ENCODE measurements around the gene ABL1.
"Not testable (repeated sequence)": the region's sequence is repeated elsewhere in the genome, so short reads cannot be mapped to it uniquely, and the experiment has no call there.

ABL1 gene

DNA sequence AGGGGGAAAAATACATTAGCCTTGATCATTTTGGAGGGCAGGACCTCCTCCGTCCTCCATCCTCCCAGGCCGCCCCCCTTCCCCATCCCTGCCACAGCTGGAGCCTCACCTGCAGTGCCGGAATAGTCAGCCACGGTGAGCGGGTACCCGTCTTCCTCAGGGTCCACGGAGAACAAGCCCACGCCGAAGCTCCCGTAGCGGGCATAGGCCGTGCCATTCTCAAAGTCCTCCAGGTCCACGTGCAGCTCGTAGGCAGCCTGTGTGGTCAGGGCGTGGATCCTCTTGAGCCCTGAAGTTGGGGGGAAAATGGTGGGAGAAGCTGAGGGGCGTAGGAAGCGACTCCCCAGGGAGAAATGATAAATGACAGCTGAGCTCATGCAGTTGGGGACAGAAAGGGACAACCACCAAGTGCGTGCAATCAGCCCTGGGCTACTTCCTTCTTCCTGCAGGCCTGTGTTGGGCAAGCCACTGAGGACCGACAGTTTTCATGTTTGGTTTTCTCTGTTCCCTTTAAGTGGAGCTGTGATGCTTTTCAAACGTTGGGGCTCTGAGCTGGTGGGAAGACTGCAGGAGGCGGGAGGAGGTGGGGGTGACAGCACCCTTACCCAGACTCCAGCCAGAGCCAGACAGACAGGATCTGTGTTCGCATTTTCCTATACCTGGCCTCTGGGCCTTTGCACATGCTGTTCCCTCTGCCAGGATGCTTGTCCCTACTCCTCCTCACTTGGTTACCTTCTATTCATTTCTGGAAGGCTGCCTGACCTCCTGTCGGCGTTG is 70.3 kb downstream of the ABL1 start:
- no peak for DNase-seq

DNA sequence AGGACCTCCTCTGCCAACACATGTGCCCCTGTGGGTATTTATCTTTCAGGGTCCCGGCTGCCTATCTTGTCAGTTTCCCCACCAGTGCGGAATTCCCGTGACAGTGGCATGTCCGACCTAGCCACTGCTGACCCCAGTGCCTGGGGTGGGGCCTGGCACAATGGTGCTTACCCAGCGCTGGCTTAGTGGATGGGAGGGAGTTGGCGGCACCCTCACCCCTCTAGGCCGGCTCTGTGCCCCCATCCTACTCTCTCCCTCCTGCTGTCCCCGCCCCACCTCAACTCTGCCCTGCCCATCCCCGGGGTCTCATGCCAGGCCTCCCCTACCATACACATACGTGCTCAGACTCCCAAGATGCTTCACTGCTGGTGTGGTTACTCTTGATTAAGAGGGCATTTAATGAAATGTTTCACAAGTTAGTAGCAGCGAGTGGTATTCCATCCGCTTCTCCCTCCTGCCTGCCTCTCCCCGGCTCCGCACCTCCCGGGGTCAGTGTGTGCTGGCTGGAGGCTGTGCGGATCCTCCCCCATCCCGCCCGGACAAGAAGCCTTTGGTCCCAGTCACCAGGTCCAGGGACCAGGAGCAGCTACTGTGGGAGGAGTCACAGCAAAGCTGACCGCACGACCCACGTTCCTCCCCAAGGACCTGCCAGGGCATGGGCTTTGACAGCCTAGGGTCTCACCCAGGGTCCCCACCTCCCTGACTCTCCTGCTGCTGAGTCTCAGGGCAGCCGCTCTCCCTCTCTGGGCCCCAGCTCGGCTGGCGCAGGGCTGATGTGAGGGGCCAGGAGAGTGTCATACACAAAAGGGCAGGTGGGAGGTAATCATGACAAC is 71.1 kb downstream of the ABL1 start:
- no peak for DNase-seq

DNA sequence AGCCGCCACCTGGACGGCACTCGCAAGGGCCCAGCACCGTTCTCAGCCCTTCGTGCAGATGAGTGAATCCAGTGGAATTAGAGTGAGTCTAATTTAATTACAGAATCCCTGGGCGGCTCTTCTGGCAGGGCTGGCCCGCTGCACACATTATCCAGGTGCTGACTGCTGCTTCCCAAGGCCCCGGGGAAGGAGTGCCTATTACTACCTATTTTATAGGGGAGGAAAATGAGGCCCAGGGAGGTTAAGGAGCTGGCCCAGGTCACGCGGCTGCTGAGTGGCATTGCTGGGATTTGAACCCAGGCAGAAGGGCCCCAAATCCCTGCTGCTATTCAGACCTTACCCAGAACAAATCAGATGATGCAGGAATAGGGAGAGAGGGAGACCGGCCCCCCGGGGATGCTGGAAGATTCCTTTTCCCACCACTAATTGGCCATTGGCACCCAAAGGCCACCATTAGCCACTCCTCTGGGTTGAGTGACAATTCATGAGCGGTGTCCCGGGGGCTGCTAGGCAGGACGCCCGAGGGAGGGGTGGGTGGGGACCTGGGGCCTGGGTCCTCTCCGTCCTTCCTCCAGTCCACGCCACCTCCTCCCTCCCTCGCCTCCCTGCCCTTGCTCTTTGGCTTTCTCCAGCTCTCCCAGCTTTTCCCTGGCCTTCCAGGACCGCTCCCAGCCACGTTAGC is 71.8 kb downstream of the ABL1 start:
- DNase-seq = no peak

DNA sequence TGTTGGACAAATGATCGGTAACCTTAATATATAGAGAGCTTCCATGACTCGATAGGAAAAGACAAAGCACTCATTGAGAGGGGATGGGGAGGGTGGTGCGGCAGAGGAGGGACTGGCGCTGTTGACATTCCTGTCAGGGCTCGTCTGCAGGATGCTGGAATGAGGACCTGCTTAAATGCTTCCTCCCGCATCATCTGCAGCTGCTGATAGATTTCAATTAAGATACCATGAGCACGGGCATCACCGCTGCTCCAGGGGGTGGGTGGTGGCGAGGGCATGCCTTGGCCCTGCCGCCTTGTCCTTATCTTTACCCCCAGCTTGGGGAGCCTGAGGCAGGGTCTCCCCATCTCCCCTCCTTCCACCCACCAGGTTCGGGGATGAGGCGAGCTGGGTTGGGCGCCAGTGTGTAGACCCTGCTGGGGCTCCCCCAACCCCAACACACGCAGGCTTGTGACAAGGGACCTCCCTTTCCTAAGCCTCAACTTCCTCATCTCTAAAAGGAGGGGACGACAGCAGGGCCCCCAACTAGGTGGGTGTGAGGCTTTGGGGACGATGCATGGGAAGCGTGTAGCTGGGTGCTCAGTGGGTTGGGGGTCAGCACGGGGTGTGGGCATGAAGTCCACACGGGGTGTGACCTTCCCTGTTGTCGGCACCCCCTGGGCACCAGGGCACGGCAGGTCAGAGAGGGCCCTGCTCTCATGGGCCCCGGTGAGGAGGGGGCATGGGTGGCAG is 73.3 kb downstream of the ABL1 start:
- no peak for DNase-seq

DNA sequence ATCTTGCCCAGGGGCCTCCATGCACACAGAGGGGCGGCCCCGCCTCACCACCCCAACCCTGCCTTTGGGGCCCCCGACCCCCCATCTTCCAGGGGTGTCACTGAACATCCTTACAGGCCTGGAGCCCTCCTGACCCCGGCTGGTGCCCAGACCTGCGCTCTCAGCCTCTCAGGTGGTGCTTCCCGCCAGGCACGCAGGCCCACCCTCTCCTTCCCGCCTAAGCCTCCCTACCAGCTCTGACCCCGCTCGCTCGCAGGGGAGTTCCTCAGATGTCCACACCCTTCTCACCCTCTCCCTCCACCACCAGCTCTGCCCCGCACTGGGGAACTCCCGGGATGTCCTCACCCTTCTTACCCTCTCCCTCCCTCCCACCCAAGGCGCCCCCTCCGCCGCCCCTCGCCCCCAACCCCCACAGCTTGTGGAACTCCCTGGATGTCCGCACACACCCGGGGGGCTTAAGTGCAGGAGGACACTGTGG is 73.9 kb downstream of the ABL1 start:
- DNase-seq = no peak

DNA sequence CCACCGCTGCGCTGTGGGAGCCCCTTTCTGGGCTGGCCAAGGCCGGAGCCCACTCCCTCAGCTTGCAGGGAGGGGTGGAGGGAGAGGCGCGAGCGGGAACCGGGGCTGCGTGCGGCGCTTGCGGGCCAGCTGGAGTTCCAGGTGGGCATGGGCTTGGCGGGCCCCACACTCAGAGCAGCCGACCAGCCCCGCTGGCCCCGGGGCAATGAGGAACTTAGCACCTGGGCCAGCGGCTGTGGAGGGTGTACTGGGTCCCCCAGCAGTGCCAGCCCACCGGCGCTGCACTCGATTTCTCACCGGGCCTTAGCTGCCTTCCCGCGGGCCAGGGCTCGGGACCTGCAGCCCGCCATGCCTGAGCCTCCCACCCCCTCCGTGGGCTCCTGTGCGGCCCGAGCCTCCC is 75.0 kb downstream of the ABL1 start:
- DNase-seq = not testable (repeated sequence)

DNA sequence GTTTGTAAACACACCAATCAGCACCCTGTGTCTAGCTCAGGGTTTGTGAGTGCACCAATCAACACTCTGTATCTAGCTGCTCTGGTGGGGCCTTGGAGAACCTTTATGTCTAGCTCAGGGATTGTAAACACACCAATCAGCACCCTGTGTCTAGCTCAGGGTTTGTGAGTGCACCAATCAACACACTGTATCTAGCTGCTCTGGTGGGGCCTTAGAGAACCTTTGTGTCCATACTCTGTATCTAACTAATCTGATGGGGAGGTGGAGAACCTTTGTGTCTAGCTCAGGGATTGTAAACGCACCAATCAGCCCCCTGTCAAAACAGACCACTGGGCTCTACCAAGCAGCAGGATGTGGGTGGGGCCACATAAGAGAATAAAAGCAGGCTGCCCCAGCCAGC is 75.6 kb downstream of the ABL1 start:
- not testable (repeated sequence) for DNase-seq

DNA sequence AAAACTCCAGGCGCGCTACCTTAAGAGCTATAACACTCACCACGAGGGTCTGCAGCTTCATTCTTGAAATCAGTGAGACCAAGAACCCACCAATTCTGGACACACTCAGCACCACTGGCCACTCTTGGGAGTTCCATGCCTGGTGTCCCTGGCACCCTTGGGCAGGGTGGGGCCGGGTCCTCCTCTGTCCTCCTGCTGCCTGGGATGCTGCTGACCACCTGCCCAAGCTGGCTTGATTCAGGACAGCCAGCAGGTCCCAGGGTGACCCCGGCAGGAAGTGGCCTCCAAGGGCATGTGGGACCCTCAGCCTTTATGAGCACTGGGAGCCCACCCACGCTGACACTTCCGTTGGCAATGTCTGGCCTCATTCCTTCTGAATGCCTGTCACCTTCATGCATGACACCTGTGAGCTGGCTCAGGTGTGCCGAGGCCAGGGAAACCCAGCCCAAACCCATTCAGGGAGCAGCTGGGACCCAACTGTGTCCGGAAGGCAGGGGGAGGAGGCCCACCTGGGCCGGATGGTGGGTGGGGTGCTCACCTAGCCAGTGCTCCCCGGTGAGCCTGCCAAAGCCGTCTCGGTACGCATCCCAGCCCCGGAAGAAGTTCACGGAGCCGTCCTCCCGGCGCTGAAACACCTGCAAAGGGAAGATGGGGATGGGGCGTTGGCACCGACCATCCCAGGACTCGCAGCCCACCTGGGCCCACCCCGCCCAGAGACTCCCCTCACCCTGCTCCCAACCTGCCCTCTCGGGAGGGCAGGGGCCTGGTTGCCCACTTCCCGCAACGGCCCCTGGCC is 76.4 kb downstream of the ABL1 start:
- no peak for DNase-seq

DNA sequence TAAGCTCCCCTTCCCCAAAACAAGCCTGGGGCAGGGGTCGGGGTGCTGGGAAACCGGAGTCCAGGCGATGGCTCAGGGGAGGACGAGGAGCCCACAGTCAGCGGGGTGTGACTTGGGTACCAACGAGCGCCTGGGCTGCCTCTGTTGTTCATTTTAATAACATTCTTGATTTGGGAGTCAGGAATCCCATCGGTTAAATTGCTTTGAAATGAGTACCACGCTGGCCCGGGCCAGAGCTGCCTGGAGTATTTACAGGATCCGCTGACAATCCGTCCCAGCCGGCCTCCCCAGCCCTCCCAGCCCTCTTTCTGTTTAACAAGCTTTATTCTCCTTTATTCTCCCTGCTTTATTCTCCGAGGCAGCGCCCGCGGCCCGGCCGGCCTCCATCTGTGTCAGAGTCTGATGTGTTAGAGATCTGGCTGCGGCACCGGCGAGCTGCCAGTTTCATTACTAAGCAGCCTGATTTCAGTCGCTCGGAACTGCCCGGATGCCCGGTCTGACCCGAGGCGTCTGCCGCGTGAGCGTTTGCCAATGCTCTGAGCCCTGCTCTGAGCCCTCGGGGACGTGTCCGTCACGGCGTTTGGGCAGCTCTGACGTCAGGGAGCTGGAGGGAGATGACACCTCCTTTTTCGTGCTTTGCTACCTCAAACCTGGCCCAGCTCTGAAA is 78.0 kb downstream of the ABL1 start:
- DNase-seq = no peak

DNA sequence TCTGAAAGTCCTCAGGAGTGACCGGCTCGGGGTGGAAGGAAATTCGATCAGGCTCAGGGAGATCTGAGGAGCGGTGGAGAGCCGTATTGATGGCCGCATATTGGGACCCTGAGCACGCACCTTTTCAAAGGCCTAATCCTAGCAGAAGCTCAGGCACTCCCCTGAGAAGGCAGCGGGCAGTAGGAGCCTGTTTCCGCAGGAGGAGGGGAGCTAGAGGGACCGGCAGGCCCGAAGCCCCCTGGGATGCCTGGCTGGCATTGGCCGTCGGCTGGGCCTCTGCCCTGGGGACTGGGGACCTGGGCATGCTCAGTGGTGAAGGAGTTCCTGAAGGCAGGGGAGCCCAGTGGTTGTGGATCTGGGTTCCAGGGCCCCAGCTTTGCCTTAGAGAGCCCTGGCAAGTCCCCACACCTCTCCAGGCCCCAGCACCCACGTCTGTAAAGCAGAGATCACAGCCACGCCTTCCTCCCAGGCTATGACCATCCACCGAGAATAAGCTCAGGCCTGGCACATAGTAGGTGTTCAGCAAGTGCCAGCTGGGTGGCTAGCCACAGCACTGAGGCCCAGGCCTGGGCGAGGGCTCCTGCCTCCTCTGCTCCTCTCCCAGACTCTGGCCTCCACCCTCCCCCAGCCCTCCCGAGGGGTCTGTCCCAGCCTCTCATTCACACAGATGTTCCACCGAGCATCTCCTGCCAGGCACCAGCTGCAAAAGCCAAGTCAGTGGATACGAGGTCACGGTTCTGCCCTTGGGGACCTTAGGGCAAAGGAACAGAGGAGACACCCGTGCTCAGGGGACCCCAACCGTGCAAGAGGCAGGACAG is 78.8 kb downstream of the ABL1 start:
- no peak for DNase-seq

DNA sequence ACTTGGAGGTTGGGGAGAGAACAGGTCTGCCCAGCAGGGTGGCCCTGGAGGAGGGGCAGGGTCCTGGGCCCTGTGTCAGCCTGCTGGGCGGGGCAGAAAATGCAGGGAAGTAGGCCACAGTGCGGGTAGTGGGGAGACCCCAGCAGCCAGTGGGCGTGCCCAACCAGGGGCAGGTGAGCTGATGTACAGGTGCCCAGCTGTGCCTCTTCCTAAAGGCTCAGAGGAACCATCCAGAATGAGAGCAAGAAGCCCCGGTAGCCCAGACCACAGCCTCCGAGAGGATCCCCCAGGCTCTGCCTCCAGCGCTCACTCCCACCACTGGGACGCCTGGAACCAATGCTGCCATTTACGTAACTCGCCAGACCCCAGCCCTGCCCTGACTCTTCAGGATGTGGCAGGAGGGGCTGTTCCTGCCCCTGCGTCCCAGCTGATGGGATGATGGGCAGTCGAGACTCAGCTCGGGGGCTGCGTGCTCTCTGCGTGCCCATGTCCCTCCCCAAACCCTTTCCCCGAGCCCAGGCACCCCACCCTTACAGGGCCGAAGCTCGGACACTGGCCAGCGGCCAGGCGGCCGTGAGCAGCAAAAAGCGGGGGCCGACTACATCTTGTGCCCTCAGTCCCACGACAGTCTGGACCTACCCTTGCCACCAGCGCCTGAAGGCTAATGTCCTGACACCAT is 79.5 kb downstream of the ABL1 start:
- DNase-seq = no peak

DNA sequence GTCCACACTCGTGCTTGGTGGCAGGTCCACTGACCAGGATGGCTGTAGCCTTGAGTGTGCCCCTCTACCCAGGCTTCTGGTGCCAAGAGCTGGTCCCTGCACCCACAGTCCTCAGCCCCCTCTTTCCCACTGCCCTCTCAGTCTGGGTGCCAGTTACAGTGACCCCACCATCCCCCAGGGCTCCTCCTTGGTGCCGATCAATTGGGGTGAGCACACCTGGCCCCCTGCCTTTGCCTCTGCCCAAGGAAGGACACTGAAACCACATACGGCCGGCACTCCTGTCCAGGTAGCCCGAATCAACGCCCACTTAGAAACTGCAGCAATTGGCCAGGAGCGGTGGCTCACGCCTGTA is 80.0 kb downstream of the ABL1 start:
- no peak for DNase-seq

DNA sequence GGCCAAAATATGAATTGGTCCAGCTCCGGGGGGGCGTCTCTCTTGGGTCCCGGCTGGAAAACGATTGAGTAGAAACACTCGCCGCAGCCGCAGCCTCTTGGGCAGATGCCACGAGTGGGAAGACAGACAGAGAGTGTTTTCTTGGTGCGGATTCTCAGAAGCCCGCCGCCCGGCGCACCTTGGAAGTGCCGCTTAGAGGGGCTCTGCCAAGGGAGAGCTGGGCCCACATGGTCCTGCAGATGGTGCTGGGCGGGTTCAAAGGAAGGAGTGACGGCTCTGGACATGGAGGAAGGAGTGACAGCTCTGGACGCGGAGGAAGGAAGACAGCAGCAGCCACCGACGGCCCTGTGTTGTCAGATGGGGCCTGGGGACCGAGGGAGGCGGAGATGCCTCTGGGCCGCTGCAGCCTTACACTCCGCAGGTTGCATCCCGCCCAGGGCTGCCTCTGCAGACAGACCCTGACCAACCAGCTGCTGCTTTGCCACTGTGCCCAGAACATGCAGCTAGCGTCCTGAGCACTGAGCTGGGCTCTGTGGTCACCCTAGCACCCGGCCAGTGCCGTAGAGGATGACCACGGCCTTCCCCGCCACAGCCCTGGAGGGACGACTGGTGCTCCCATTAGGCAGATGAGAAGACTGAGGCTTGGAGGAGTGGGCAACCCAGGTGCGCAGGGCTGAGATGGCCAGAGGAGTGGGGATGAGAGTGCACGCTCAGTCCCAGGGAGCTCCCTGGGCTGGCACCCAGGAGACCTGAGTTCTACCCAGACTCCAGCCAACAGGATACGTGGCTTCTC is 82.3 kb downstream of the ABL1 start:
- DNase-seq = no peak

DNA sequence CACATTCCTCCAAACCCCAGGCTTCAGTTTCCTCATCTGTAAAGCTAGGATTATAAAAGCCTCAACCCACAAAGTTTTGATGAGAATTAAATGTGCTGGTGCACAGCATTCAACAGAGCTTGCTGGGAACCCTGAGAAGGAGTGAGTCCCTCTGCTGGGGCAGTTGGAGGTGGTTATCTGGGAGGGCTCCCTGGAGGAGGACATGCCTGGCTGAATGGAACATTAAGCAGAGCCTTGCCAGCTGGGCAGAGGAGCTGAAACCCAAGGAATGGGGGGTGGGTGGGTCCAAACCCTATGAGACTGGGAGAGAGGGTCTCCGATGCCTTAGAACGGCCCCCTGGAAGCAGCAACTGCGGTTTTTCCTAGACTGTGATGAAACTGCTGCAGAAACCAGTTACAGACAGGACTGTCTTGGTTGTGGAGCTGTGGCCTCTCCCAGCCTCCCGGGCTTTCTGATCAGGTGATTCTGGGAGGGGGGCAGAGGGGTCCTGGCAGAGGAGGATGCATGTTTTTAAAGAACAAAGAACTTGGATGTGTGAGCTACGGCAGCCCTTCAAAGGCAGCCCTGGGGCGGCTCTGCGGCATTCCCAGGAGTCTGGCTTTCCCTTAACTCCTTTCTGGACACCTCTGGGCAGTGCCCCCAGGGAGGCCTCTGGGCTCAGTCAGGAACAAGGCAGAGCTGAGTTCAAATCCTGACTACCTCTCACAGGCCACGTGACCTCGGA is 83.2 kb downstream of the ABL1 start:
- DNase-seq = no peak

DNA sequence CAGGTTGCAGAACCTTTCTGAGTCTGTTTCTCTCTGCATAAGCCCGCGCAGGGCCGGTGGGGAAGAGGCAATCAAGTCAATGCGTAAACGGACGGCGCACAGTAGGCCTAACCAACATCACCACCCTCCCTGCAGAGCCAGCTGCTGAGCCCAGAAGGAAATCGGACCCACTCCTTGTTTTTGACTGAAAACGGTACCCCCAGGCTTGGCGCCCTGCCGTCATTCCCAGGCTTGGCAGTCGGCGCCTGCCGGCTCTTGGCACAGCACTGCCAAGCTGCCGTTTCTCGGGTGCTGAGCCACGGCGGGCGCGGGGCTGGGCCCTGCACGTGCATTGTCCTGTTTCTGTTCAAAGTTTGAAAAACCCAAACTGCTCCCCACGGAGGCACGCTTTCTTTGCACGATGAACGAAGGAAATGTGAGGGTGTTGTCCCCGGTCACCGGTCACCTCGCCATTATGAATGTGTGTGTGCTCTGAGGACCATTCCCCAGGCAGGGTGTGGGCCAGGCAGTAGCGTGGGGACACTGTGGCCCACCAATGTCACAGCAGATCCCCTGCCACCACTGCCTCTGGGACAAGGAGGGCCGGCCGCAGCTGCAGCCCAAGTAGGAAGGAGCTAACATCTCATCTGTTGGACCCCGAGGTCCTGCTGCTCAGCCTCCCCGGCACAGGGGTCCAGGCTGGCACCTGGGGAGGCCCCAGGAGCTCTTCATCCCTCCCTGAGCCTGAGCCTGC is 83.9 kb downstream of the ABL1 start:
- no peak for DNase-seq

DNA sequence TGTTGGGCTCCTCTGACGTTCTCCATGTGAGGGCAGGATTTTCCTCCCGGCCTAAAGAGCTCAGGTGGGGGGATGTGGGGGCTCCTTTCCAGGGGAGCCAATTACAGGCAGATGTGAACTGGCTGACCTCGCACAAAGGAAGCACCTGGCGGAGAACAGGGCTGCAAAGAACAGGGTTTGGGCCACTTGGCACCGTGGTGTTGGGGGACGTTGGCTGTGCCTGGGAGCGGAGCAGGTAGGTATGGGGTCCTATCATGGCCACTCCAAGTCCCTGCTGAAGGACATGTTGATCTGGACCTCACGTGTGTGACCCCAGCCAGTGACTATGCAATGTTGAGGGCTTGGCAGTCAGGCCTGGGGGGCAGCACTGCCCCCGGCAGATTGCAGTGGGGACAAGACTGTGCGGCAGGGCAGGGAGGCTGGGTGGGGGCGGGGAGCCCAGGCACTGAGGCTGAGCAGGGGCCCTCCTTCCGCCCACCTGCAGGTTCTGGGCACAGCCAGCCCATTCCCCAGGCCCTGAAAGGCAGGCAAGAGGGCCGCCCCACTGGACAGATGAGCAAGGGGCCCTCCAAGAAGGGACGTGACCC is 84.6 kb downstream of the ABL1 start:
- DNase-seq = no peak

DNA sequence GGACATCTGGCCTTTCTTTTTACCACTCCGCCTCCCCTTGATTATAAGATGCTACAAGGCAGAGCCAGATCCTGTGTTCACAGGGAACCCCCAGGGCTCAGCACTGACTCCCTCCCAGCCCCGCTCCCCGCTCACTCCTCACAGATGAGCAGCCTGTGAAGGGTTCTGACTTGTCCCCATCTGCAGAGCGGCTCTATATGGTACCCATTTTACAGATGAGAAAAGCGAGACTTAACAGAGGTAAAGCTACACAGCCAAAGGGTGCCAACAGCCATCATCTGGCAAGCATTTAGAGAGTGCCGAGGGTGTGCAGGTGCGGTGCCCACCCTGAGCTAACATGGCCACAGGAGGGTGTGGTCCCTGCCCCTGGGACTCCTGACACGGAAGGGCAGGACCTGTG is 85.2 kb downstream of the ABL1 start:
- DNase-seq = no peak

Measured in activated CD4-positive, alpha-beta T cell treated with anti-CD3 and anti-CD28 coated beads, Interleukin-2, amount 50 U/mL, for 16 hours (primary cell).